ENCODE results near the gene PHLDB2. TPM values are rescaled to one million over a fixed set of nuclear protein-coding genes. Genes with fewer than 3 reads are reported as not detected.

Gene PHLDB2
- total RNA-seq, 1 experiment from 2014 or later = not detected

GRCh38 chr3:111948786-111949185 lies 89.7 kb downstream of the PHLDB2 start:
- DNase-seq (ENCODE audit: low spot score) = no peak
- in situ Hi-C loops (cut with HindIII; ENCODE audit: low sequenced_read_pairs) = no loop called here

GRCh38 chr3:111949712-111950111 lies 90.6 kb downstream of the PHLDB2 start:
- in situ Hi-C loops (cut with HindIII; ENCODE audit: low sequenced_read_pairs) = no loop called here
- DNase-seq (ENCODE audit: low spot score) = no peak

- in situ Hi-C loops (cut with HindIII; ENCODE audit: low sequenced_read_pairs) = no loop called here
- DNase-seq (ENCODE audit: low spot score) = no peak
Measured at GRCh38 chr3:111951032-111951431, 92.0 kb downstream of the PHLDB2 start.

- in situ Hi-C loops (cut with HindIII; ENCODE audit: low sequenced_read_pairs) = no loop called here
- DNase-seq (ENCODE audit: low spot score) = no peak
Measured at GRCh38 chr3:111952086-111952485, 93.0 kb downstream of the PHLDB2 start.

GRCh38 chr3:111952866-111953450 lies 93.9 kb downstream of the PHLDB2 start:
- in situ Hi-C loops (cut with HindIII; ENCODE audit: low sequenced_read_pairs) = no loop called here
- DNase-seq (ENCODE audit: low spot score) = no peak

GRCh38 chr3:111954228-111954990 lies 95.3 kb downstream of the PHLDB2 start:
- no peak for DNase-seq (ENCODE audit: low spot score)
- in situ Hi-C loops (cut with HindIII; ENCODE audit: low sequenced_read_pairs) = no loop called here

GRCh38 chr3:111955876-111956275 lies 96.8 kb downstream of the PHLDB2 start:
- in situ Hi-C loops (cut with HindIII; ENCODE audit: low sequenced_read_pairs) = no loop called here
- no peak for DNase-seq (ENCODE audit: low spot score)

- no peak for DNase-seq (ENCODE audit: low spot score)
- in situ Hi-C loops (cut with HindIII; ENCODE audit: low sequenced_read_pairs) = no loop called here
Measured at GRCh38 chr3:111956449-111956848, 97.4 kb downstream of the PHLDB2 start.

GRCh38 chr3:111956995-111957734 lies 98.1 kb downstream of the PHLDB2 start:
- no peak for DNase-seq (ENCODE audit: low spot score)
- in situ Hi-C loops (cut with HindIII; ENCODE audit: low sequenced_read_pairs) = no loop called here

GRCh38 chr3:111961461-111962164 lies 102.5 kb downstream of the PHLDB2 start:
- in situ Hi-C loops (cut with HindIII; ENCODE audit: low sequenced_read_pairs) = loop anchor here (10.0 kb wide), 1 partner anchor 247 kb away; no protein-coding TSS in a partner anchor
- DNase-seq (ENCODE audit: low spot score) = no peak

- in situ Hi-C loops (cut with HindIII; ENCODE audit: low sequenced_read_pairs) = loop anchor here (10.0 kb wide), 1 partner anchor 249 kb away; no protein-coding TSS in a partner anchor
Measured at GRCh38 chr3:111963424-111963823, 104.4 kb downstream of the PHLDB2 start.

GRCh38 chr3:111965484-111965883 lies 106.4 kb downstream of the PHLDB2 start:
- no peak for DNase-seq (ENCODE audit: low spot score)
- in situ Hi-C loops (cut with HindIII; ENCODE audit: low sequenced_read_pairs) = loop anchor here (10.0 kb wide), 1 partner anchor 251 kb away; no protein-coding TSS in a partner anchor

More at GRCh38 chr3:111963424-111963823, 104.4 kb downstream of the PHLDB2 start:
- DNase-seq (ENCODE audit: low spot score) = no peak

- in situ Hi-C loops (cut with HindIII; ENCODE audit: low sequenced_read_pairs) = loop anchor here (10.0 kb wide), 1 partner anchor 252 kb away; no protein-coding TSS in a partner anchor
- no peak for DNase-seq (ENCODE audit: low spot score)
Measured at GRCh38 chr3:111967068-111967467, 108.0 kb downstream of the PHLDB2 start.

- peak; percentile 82 for DNase-seq (ENCODE audit: low spot score)
- in situ Hi-C loops (cut with HindIII; ENCODE audit: low sequenced_read_pairs) = loop anchor here (10.0 kb wide), 1 partner anchor 253 kb away; no protein-coding TSS in a partner anchor
Measured at GRCh38 chr3:111967651-111968274, 108.7 kb downstream of the PHLDB2 start.

- in situ Hi-C loops (cut with HindIII; ENCODE audit: low sequenced_read_pairs) = loop anchor here (10.0 kb wide), 1 partner anchor 254 kb away; no protein-coding TSS in a partner anchor
- no peak for DNase-seq (ENCODE audit: low spot score)
Measured at GRCh38 chr3:111968319-111969054, 109.4 kb downstream of the PHLDB2 start.

GRCh38 chr3:111970376-111970775 lies 111.3 kb downstream of the PHLDB2 start:
- in situ Hi-C loops (cut with HindIII; ENCODE audit: low sequenced_read_pairs) = no loop called here
- DNase-seq (ENCODE audit: low spot score) = no peak

- peak; percentile 41 for DNase-seq (ENCODE audit: low spot score)
- in situ Hi-C loops (cut with HindIII; ENCODE audit: low sequenced_read_pairs) = no loop called here
Measured at GRCh38 chr3:111971533-111972130, 112.6 kb downstream of the PHLDB2 start.

- in situ Hi-C loops (cut with HindIII; ENCODE audit: low sequenced_read_pairs) = no loop called here
- DNase-seq (ENCODE audit: low spot score) = no peak
Measured at GRCh38 chr3:111972891-111973290, 113.8 kb downstream of the PHLDB2 start.
